ENCODE data around the gene SVOP.
A peak's percentile ranks its signal among the peaks of the same experiment; 100 is the strongest.
"Not testable (repeated sequence)": the region's sequence is repeated elsewhere in the genome, so short reads cannot be mapped to it uniquely, and the experiment has no call there.

Gene SVOP

GRCh38 chr12:109020796-109021380 lies at the start of gene SVOP:
Gene SVOP, minus strand, starts transcription at chr12:109021068. Its CDS starts 200 bp downstream, at chr12:109020868.
- peak; percentile 68 for DNase-seq

DNA sequence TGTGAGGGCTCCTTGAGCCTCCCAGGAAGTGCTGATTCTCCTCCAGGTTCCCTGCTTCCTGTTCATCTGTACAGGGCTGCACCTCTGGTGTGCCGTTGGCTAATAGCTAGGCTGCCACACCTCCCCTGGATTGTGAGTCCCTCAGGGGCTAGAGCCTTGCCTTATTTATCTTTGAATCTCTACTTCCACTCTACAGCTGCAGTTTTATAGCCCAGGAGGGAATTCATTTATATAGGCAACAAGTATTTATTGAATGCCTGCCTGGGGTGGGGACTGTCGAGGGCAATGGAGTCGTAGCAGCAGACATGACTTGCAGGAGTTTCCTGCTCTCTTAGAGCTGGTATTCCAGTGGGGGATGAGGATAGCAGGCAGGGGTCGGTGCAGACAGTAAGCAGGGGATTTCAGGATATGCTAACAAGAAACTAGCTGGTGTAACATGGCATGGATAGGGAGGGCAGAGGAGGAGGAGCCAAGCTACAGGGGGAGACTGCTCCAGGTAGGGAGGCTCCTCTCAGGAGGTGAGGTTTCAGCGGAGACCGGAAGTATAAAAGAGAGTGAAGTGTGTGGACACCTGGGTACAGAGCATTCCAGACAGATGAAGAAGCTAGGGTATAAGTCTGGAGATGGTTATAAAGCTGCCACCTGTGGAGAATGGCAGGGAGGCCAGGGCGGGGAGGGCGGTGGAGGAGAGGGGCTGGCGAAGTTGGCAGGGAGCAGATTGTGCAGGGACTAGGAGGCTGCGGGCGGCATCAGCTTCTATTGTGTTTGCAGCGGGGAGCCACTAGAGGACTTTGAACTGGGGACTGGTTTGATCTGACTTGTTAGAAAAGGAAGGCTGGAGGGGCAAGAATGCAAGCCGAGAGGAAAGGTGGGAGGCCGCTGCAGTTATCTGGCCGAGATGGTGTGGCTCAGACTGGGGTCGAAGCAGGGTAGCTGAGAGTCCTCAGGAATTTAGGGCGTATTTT lies 48.7 kb upstream of the SVOP start:
- no peak for DNase-seq

DNA sequence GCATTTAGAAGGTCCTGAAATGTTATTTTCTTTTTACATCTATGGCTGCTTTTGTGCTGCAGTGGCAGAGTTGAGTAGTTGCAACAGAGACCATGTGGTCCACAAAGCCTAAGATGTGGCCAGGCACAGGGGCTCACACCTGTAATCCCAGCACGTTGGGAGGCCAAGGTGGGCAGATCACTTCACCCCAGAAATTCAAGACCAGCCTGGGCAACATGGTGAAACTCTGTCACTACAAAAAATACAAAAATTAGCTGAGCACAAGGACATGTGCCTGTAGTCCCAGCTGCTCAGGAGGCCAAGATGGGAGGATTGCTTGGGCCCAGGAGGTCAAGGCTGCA lies 45.0 kb upstream of the SVOP start:
- no peak for DNase-seq

GRCh38 chr12:109065154-109065852 lies 44.4 kb upstream of the SVOP start:
- DNase-seq: no peak

- DNase-seq: no peak
These were observed 43.3 kb upstream of the SVOP start for GRCh38 chr12:109064143-109064542.

GRCh38 chr12:109058773-109059172 lies 37.9 kb upstream of the SVOP start:
- DNase-seq: no peak

- no peak for DNase-seq
These were observed 36.5 kb upstream of the SVOP start for GRCh38 chr12:109057376-109057775.

- DNase-seq: no peak
These were observed 36.0 kb upstream of the SVOP start for GRCh38 chr12:109056891-109057290.

DNA sequence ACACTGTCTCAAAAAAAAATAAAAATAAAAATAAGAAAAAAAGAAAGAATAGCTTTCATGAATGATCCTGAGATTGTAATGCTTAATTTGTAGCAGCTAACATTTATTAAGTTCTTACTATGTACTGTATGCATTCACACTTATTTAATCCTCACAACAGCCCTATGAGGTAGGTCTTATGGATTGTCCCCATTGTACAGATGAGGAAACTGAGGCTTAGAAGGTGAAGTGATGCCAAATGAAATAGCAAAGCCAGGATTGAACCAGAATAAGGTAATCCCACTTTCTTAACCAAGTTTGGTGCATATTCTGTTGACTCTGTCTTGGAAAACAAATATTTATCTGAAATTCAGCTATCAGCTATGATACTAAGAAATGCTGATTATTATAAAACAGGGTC lies 33.7 kb upstream of the SVOP start:
- no peak for DNase-seq

DNA sequence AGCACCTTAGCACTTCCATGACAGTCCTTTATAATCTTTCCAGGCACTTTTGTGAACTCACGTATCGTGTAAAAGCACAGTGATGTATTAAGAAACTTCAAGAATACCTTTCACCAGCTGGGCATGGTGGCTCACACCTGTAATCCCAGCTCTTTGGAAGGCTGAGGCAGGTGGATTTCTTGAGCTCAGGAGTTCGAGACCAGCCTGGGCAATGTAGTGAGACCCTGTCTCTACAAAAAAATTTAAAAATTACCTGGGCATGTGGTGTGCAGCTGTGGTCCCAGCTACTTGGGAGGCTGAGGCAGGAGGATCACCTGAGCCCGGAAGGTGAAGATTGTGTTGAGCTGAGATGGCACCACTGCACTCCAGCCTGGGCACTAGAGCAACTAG lies 33.3 kb upstream of the SVOP start:
- DNase-seq: not testable (repeated sequence)

GRCh38 chr12:109053382-109054123 lies 32.7 kb upstream of the SVOP start:
- DNase-seq: no peak

DNA sequence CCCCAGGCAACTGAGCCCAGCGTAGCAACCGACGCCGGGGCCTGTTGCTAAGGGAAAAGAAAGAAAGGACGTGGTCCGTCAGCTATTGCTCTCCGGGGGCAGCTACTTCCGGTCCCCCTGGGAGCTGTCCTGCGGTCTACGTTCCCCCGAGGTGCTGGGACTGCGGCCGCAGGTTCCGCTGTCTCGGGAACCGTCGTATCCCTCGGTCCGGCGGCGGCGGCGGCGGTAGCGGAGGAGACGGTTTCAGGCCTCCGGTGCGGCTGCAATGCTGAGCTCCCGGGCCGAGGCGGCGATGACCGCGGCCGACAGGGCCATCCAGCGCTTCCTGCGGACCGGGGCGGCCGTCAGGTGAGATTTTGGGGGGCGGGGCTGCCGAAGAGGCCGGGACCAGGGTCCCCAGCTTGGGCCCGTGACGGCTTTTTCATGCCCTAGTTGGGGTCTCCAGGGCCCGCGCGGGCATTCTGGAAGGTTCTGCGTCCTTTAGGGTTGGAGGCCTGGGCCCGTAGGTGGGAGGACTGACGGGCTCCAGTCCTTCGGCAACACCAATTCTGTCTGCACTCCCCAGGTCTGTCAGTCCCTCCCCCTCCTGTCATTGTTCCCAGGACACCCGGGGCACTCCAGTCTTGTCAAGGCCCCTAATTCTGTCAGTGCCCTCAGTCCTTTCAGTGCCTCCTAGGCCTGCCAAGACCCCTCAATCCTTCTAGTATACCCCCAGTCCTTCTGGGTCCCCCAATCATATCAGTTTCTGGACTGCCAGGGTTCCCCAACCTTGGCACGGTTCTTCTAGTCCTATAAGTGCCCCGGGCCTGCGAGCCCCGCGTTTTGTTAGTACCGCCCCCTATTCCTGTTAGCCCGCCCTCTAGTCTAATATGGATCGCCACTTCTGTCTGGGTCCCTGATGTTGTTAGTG lies 31.8 kb upstream of the SVOP start, which contains the start of gene USP30:
Gene USP30 (plus strand): TSS at position 163 of the 910 bp plus-strand sequence. CDS start 103 bp downstream, at position 266.
- peak; percentile 87 for DNase-seq

DNA sequence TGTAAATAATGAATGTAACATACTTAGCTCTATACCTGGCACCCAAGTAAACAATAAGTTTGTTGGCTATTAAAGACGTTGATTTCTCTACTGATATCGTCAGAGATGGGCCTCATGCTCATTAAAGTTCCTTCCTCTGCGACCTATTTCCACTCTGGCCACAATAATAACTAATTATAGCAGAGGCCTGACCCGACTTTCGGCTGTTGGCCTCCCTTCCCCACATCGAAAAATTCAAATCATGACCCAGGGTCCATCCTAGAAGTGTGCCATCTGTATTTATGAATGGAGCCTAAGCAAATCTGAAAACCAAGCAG lies 31.2 kb upstream of the SVOP start:
- no peak for DNase-seq

GRCh38 chr12:109049794-109050193 lies 28.9 kb upstream of the SVOP start:
- DNase-seq: not testable (repeated sequence)

- not testable (repeated sequence) for DNase-seq
These were observed 27.8 kb upstream of the SVOP start for GRCh38 chr12:109048706-109049105.

DNA sequence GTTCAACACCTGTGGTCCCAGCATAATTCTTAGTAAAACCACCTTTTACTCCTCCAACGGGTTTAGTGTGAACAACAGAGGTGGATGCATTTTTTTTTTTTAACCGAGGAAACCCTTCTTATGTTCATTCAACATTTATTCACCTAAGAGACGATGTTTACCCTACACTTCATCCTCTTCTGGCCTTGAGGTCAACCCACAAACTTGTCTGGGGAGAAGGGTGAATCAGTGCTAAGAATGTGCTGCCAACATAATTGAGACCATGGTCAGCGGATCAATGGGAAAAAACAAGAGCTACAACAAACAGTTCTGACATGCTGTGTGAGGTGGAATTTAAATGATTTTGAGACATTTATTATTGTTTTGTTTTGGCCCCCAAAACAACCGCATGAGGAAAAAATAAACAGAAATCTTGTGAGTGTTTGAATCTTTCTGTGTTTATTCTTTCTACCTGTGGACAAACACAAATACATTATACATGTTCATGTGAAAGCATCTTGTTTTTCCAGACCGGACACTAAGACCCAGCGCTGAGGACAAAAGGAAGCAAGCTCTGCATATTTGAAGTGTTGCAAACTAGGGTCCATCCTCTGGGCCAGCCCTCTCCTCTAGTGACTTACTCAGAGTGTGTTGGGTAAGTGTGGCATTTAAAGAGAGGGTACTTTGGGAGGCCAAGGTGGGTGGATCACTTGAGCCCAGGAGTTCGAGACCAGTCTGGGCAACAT lies 26.4 kb upstream of the SVOP start:
- DNase-seq: no peak

GRCh38 chr12:109044241-109044640 lies 23.4 kb upstream of the SVOP start:
- no peak for DNase-seq

DNA sequence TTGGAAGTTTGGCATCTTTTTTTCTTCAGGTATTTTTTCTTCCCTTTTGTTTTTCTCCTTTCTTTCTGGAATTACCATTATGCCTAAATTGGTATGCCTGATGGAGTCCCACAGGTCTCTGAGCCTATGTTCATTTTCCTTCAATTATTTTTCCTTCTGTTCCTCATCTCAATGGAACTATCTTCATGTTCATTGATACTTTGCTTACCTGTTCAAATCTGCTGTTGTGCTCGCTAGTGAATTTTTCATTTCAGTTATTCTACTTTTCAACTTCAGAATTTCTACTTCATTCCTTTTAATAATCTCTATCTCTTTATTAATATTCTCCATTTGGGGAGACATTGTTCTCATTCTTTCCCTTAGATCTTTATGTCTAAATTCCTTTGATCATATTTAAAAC lies 16.1 kb upstream of the SVOP start:
- no peak for DNase-seq

DNA sequence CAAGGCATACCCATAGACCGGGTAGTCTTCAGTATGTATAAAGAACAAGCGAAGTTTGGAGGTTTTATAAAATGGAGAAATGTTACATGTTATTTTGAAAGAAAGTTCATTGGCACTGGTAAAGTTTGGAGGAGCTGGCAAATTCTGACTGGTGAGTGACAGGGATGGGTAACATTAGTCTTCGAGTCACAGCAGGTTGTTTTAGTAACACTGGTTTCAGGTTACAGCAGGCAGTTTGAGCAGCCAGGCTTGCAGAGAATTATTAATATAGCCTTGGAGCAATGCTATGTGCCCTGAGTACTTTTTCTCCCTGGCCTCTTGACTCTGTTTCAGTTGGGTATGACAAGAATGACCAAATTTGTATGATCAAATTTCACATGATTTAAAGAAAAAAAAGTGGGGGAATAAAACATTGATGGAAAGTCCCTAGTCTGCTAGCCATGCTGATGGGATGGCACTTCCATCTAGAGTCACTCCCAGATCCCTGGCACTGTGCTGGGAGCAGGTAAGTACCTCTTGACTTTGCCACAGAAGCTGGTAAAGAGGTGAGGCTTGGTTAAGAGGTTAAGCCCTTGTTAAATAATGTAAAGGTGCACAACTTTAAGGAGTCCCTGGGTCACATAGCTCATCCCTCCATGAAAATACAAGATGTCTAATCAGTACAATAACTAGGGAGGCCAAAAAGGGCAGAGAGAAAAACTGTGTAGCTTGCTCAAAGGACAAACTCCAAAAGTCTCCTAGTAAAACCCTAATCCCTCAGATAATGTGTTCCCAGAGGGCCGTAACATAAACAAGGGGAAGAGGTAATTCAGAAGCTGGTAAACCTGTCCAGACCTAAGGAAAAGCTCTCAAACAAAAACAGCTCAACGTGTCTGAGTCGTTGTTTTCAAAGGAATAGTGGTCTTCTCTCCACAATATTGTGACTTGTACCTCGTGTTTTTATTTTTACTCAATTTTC lies 12.7 kb upstream of the SVOP start:
- no peak for DNase-seq

DNA sequence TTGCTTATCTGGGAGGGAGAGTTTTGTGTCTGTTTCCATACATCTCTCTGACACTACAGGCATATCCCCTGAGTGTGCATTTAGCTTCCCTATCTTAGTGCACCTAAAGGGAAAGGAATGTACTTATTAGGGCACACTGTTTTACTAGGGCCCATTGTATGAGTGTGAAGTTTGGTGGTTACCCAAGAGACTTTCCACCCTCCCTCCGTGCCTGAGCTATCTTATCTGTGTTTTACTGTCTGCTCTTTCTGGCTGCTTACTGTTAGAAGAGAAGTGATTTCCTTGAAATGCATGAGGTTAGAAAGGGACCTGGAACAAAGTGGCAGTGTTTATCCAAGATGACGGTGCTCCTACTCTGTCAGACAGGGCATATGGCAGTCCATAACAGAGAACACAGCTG lies 8.5 kb upstream of the SVOP start:
- DNase-seq: no peak

All from fibroblast of skin of right quadriceps (primary cell).